ENCODE data around the gene PSMB5. TPM values are rescaled to one million over a fixed set of nuclear protein-coding genes. Genes with fewer than 3 reads are reported as not detected.

The PSMB5 gene
- total and polyA plus RNA-seq, 5 donors from 2014 or later = 13.8 to 50.9 (median 32.6) TPM

GRCh38 chr14:23023795-23024152 lies 10.9 kb downstream of the PSMB5 start:
- Mint-ChIP-seq H3K4me1 (peaks cover 15 to 47% (median 19%) of the 10 kb centered on the region in 4 donors), H3K4me3 (peak overlapping the region in 1 of 4 donors; percentile 2), H3K27me3 (peaks cover 5% of the 10 kb centered on the region), H3K9me3 (peaks cover 0 to 3% (median 0%) of the 10 kb centered on the region in 7 donors), H3K36me3 (peaks cover 35% of the 10 kb centered on the region), H3K27ac (peak overlapping the region in 2 of 3 donors; percentile 58 to 59)
- peaks cover 11% of the 10 kb centered on the region for H3K36me3 ChIP-seq (ENCODE audit: control insufficient read depth, insufficient read depth, low read length)
- H3K4me3 ChIP-seq (ENCODE audit: low read depth, low read length) = no peak overlapping the region
- peaks cover 8% of the 10 kb centered on the region for H3K4me1 ChIP-seq (ENCODE audit: control insufficient read depth, insufficient read depth, low read length, poor library complexity, severe bottlenecking)
- DNase-seq = no peak
- H3K27ac ChIP-seq (ENCODE audit: insufficient read depth, low read length, poor library complexity, severe bottlenecking) = no peak overlapping the region
- no peak for ATAC-seq (ENCODE audit: low read depth in 2 of 2)
- H3K27me3 ChIP-seq (ENCODE audit: control insufficient read depth, insufficient read depth, low read length) = no peaks in the 10 kb centered on the region
- no peaks in the 10 kb centered on the region for H3K9me3 ChIP-seq (ENCODE audit: control insufficient read depth in 2 of 2, low read length in 2 of 2)

- Mint-ChIP-seq H3K27ac (peak overlapping the region; percentile 58 to 79 (median 78)), H3K36me3 (peaks cover 32% of the 10 kb centered on the region), H3K27me3 (peaks cover 5% of the 10 kb centered on the region), H3K9me3 (peaks cover 0 to 2% (median 0%) of the 10 kb centered on the region in 7 donors), H3K4me1 (peaks cover 12 to 44% (median 16%) of the 10 kb centered on the region in 4 donors), H3K4me3 (peak overlapping the region in 3 of 4 donors; percentile 5 to 33 (median 29))
- peaks cover 10% of the 10 kb centered on the region for H3K36me3 ChIP-seq (ENCODE audit: control insufficient read depth, insufficient read depth, low read length)
- no peaks in the 10 kb centered on the region for H3K9me3 ChIP-seq (ENCODE audit: control insufficient read depth in 2 of 2, low read length in 2 of 2)
- DNase-seq (no peak), ATAC-seq (ENCODE audit: low read depth in 2 of 2) (no peak)
- H3K27me3 ChIP-seq (ENCODE audit: control insufficient read depth, insufficient read depth, low read length) = no peaks in the 10 kb centered on the region
- H3K27ac ChIP-seq (ENCODE audit: insufficient read depth, low read length, poor library complexity, severe bottlenecking) = no peak overlapping the region
- H3K4me3 ChIP-seq (ENCODE audit: low read depth, low read length) = no peak overlapping the region
- peaks cover 5% of the 10 kb centered on the region for H3K4me1 ChIP-seq (ENCODE audit: control insufficient read depth, insufficient read depth, low read length, poor library complexity, severe bottlenecking)
These were observed 11.5 kb downstream of the PSMB5 start for GRCh38 chr14:23023022-23023794.

GRCh38 chr14:23021889-23022442 lies 12.7 kb downstream of the PSMB5 start:
- H3K4me3 Mint-ChIP-seq = no peak overlapping the region
- no peak for DNase-seq
- ATAC-seq (ENCODE audit: low read depth in 2 of 2) = no peak
- peaks cover 0 to 2% (median 0%) of the 10 kb centered on the region in 7 donors for H3K9me3 Mint-ChIP-seq
- peaks cover 5% of the 10 kb centered on the region for H3K27me3 Mint-ChIP-seq
- no peak overlapping the region for H3K4me3 ChIP-seq (ENCODE audit: low read depth, low read length)
- H3K27ac ChIP-seq (ENCODE audit: insufficient read depth, low read length, poor library complexity, severe bottlenecking) = no peak overlapping the region
- H3K27ac Mint-ChIP-seq = peak overlapping the region; percentile 2 to 53 (median 18)
- H3K36me3 ChIP-seq (ENCODE audit: control insufficient read depth, insufficient read depth, low read length) = peaks cover 6% of the 10 kb centered on the region
- H3K9me3 ChIP-seq (ENCODE audit: control insufficient read depth in 2 of 2, low read length in 2 of 2) = no peaks in the 10 kb centered on the region
- H3K36me3 Mint-ChIP-seq = peaks cover 32% of the 10 kb centered on the region
- peaks cover 5% of the 10 kb centered on the region for H3K4me1 ChIP-seq (ENCODE audit: control insufficient read depth, insufficient read depth, low read length, poor library complexity, severe bottlenecking)
- no peaks in the 10 kb centered on the region for H3K27me3 ChIP-seq (ENCODE audit: control insufficient read depth, insufficient read depth, low read length)
- H3K4me1 Mint-ChIP-seq = peaks cover 12 to 37% (median 13%) of the 10 kb centered on the region in 4 donors

GRCh38 chr14:23021434-23021833 lies 13.3 kb downstream of the PSMB5 start:
- H3K27me3 ChIP-seq (ENCODE audit: control insufficient read depth, insufficient read depth, low read length) = no peaks in the 10 kb centered on the region
- no peak overlapping the region for H3K4me3 ChIP-seq (ENCODE audit: low read depth, low read length)
- Mint-ChIP-seq H3K36me3 (peaks cover 32% of the 10 kb centered on the region), H3K27me3 (peaks cover 5% of the 10 kb centered on the region), H3K4me1 (peaks cover 12 to 36% (median 13%) of the 10 kb centered on the region in 4 donors), H3K4me3 (no peak overlapping the region), H3K27ac (peak overlapping the region in 2 of 3 donors; percentile 2 to 18), H3K9me3 (peaks cover 0 to 2% (median 0%) of the 10 kb centered on the region in 7 donors)
- no peak overlapping the region for H3K27ac ChIP-seq (ENCODE audit: insufficient read depth, low read length, poor library complexity, severe bottlenecking)
- H3K4me1 ChIP-seq (ENCODE audit: control insufficient read depth, insufficient read depth, low read length, poor library complexity, severe bottlenecking) = peaks cover 5% of the 10 kb centered on the region
- H3K36me3 ChIP-seq (ENCODE audit: control insufficient read depth, insufficient read depth, low read length) = peaks cover 6% of the 10 kb centered on the region
- no peak for ATAC-seq (ENCODE audit: low read depth in 2 of 2)
- DNase-seq = no peak
- H3K9me3 ChIP-seq (ENCODE audit: control insufficient read depth in 2 of 2, low read length in 2 of 2) = no peaks in the 10 kb centered on the region

GRCh38 chr14:23020143-23021128 lies 14.3 kb downstream of the PSMB5 start:
- peaks cover 24% of the 10 kb centered on the region for H3K36me3 Mint-ChIP-seq
- no peaks in the 10 kb centered on the region for H3K36me3 ChIP-seq (ENCODE audit: control insufficient read depth, insufficient read depth, low read length)
- H3K27ac Mint-ChIP-seq = no peak overlapping the region
- H3K4me1 Mint-ChIP-seq = peaks cover 7 to 26% (median 13%) of the 10 kb centered on the region in 4 donors
- H3K27ac ChIP-seq (ENCODE audit: insufficient read depth, low read length, poor library complexity, severe bottlenecking) = no peak overlapping the region
- no peak overlapping the region for H3K4me3 ChIP-seq (ENCODE audit: low read depth, low read length)
- no peaks in the 10 kb centered on the region for H3K9me3 ChIP-seq (ENCODE audit: control insufficient read depth in 2 of 2, low read length in 2 of 2)
- H3K9me3 Mint-ChIP-seq = peaks cover 0 to 2% (median 0%) of the 10 kb centered on the region in 7 donors
- no peak overlapping the region for H3K4me3 Mint-ChIP-seq
- ATAC-seq (ENCODE audit: low read depth in 2 of 2) (no peak), DNase-seq (no peak)
- peaks cover 2% of the 10 kb centered on the region for H3K27me3 Mint-ChIP-seq
- no peaks in the 10 kb centered on the region for H3K27me3 ChIP-seq (ENCODE audit: control insufficient read depth, insufficient read depth, low read length)
- peaks cover 5% of the 10 kb centered on the region for H3K4me1 ChIP-seq (ENCODE audit: control insufficient read depth, insufficient read depth, low read length, poor library complexity, severe bottlenecking)

- Mint-ChIP-seq H3K36me3 (peaks cover 5% of the 10 kb centered on the region), H3K4me1 (peaks cover 3 to 7% (median 5%) of the 10 kb centered on the region in 4 donors), H3K9me3 (no peaks in the 10 kb centered on the region), H3K27ac (no peak overlapping the region), H3K4me3 (no peak overlapping the region), H3K27me3 (no peaks in the 10 kb centered on the region)
- Histone ChIP-seq H3K27ac (ENCODE audit: insufficient read depth, low read length, poor library complexity, severe bottlenecking) (no peak overlapping the region), H3K27me3 (ENCODE audit: control insufficient read depth, insufficient read depth, low read length) (no peaks in the 10 kb centered on the region), H3K4me1 (ENCODE audit: control insufficient read depth, insufficient read depth, low read length, poor library complexity, severe bottlenecking) (no peaks in the 10 kb centered on the region), H3K9me3 (ENCODE audit: control insufficient read depth in 2 of 2, low read length in 2 of 2) (no peaks in the 10 kb centered on the region), H3K4me3 (ENCODE audit: low read depth, low read length) (no peak overlapping the region), H3K36me3 (ENCODE audit: control insufficient read depth, insufficient read depth, low read length) (no peaks in the 10 kb centered on the region)
- no peak for ATAC-seq (ENCODE audit: low read depth in 2 of 2)
- no peak for DNase-seq
These were observed 16.6 kb downstream of the PSMB5 start for GRCh38 chr14:23018107-23018506.

- peaks cover 5% of the 10 kb centered on the region for H3K36me3 Mint-ChIP-seq
- no peak overlapping the region for H3K27ac Mint-ChIP-seq
- DNase-seq = no peak
- H3K4me3 Mint-ChIP-seq = peak overlapping the region in 1 of 4 donors; percentile 16
- Histone ChIP-seq H3K27me3 (ENCODE audit: control insufficient read depth, insufficient read depth, low read length) (no peaks in the 10 kb centered on the region), H3K4me1 (ENCODE audit: control insufficient read depth, insufficient read depth, low read length, poor library complexity, severe bottlenecking) (no peaks in the 10 kb centered on the region), H3K9me3 (ENCODE audit: control insufficient read depth in 2 of 2, low read length in 2 of 2) (no peaks in the 10 kb centered on the region), H3K27ac (ENCODE audit: insufficient read depth, low read length, poor library complexity, severe bottlenecking) (no peak overlapping the region), H3K36me3 (ENCODE audit: control insufficient read depth, insufficient read depth, low read length) (no peaks in the 10 kb centered on the region), H3K4me3 (ENCODE audit: low read depth, low read length) (no peak overlapping the region)
- no peaks in the 10 kb centered on the region for H3K9me3 Mint-ChIP-seq
- no peak for ATAC-seq (ENCODE audit: low read depth in 2 of 2)
- no peaks in the 10 kb centered on the region for H3K27me3 Mint-ChIP-seq
- H3K4me1 Mint-ChIP-seq = peaks cover 0 to 6% (median 3%) of the 10 kb centered on the region in 4 donors
These were observed 17.6 kb downstream of the PSMB5 start for GRCh38 chr14:23017091-23017490.
